Hepatocyte (in vitro differentiated cells): ENCODE measurements around the gene ZNRF1.

ENCODE experiments used
- EZH2 ChIP-seq: fragments of 200-600 bp; sonication (generic); IDR thresholded peaks from 2 replicates; pipeline ENCODE4 v1.6.1; 2016; ENCODE audit warnings: antibody characterized with exemption, mild to moderate bottlenecking, borderline replicate concordance
- EZH2phosphoT487 ChIP-seq: fragments of 200-600 bp; sonication (generic); IDR thresholded peaks from one replicate; pipeline ENCODE4 v1.6.1; 2018; ENCODE audit warnings: antibody characterized with exemption, mild to moderate bottlenecking, low read depth, moderate library complexity; ENCODE audit not compliant: unreplicated experiment, severe bottlenecking
- TF ChIP-seq, protein P1 (sequence below): fragments of 200-600 bp; sonication (generic); IDR thresholded peaks from 2 replicates; pipeline ENCODE4 v1.5.1; 2016; ENCODE audit warnings: antibody characterized with exemption, mild to moderate bottlenecking; ENCODE audit not compliant: poor library complexity

DNA sequence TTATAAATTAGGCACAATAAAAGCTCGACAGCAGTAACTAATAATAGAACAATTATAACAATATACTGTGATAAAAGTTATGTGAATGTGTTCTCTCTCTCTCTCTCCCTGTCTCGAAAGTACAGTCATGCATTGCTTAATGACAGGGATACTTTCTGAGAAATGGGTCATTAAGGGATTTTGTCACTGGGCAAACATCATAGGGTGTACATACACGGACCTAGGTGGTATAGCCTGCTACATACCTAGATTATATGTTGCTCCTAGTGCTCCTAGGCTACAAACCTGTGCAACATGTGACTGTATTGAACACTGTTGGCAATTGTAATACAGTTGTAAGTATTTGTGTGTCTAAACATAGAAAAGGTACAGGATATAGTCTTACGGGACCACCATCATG lies 6.9 kb downstream of the ZNRF1 start:
- TF ChIP-seq, protein P1, sequence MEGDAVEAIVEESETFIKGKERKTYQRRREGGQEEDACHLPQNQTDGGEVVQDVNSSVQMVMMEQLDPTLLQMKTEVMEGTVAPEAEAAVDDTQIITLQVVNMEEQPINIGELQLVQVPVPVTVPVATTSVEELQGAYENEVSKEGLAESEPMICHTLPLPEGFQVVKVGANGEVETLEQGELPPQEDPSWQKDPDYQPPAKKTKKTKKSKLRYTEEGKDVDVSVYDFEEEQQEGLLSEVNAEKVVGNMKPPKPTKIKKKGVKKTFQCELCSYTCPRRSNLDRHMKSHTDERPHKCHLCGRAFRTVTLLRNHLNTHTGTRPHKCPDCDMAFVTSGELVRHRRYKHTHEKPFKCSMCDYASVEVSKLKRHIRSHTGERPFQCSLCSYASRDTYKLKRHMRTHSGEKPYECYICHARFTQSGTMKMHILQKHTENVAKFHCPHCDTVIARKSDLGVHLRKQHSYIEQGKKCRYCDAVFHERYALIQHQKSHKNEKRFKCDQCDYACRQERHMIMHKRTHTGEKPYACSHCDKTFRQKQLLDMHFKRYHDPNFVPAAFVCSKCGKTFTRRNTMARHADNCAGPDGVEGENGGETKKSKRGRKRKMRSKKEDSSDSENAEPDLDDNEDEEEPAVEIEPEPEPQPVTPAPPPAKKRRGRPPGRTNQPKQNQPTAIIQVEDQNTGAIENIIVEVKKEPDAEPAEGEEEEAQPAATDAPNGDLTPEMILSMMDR = no peak
- TF ChIP-seq EZH2 (no peak), EZH2phosphoT487 (no peak)
